A673 (cell line): ENCODE results near the gene ACTR10.

Source experiments
- EZH2 ChIP-seq: fragments of 200-600 bp; sonication (generic); IDR thresholded peaks from 2 replicates; pipeline ENCODE4 v1.6.1; 2017; ENCODE audit warnings: borderline replicate concordance, low read depth, mild to moderate bottlenecking, mixed read lengths, antibody characterized with exemption, low read length; ENCODE audit not compliant: poor library complexity, severe bottlenecking
- TF ChIP-seq, protein P1 (sequence below): fragments of 300-800, 200-600 bp; sonication (generic); conservative IDR thresholded peaks from 2 replicates; pipeline ENCODE4 v1.5.1; 2017; ENCODE audit warnings: low read depth, mild to moderate bottlenecking, antibody characterized with exemption, low read length, moderate library complexity, mixed read lengths

- TF ChIP-seq EZH2, result no peak
- TF ChIP-seq, protein P1, sequence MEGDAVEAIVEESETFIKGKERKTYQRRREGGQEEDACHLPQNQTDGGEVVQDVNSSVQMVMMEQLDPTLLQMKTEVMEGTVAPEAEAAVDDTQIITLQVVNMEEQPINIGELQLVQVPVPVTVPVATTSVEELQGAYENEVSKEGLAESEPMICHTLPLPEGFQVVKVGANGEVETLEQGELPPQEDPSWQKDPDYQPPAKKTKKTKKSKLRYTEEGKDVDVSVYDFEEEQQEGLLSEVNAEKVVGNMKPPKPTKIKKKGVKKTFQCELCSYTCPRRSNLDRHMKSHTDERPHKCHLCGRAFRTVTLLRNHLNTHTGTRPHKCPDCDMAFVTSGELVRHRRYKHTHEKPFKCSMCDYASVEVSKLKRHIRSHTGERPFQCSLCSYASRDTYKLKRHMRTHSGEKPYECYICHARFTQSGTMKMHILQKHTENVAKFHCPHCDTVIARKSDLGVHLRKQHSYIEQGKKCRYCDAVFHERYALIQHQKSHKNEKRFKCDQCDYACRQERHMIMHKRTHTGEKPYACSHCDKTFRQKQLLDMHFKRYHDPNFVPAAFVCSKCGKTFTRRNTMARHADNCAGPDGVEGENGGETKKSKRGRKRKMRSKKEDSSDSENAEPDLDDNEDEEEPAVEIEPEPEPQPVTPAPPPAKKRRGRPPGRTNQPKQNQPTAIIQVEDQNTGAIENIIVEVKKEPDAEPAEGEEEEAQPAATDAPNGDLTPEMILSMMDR, result no peak
These were observed 38.6 kb downstream of the ACTR10 start for GRCh38 chr14:58238252-58239243.
